A549 (cell line): ENCODE measurements around the gene GATA5. TPM values are rescaled to one million over a fixed set of nuclear protein-coding genes. Genes with fewer than 3 reads are reported as not detected.

Source experiments
- ATAC-seq, 2 experiments: fragments of 200-7000 bp in 1 of 2; fragments of >200 bp in 1 of 2; cut with Nextera tagmentation in 1 of 2; cut with Tn5 transposase in 1 of 2; 3 replicates each; pipeline versions ENCODE4 v1.8.0 to v1.9.1; 2018 to 2020; ENCODE audit warnings: mild to moderate bottlenecking in 1 of 2, moderate library complexity in 1 of 2
- CTCF ChIA-PET: fragments of 300-600 bp; sonication (Branson Sonifier 250); formaldehyde crosslinking; extraction: SDS; loops from one replicate; lab custom pipeline; 2021; ENCODE audit warnings: antibody characterized with exemption, inconsistent platforms; lab: Yijun Ruan, JAX
- POLR2A ChIA-PET: fragments of 350-600 bp; formaldehyde crosslinking; extraction: SDS; loops from one replicate; lab custom pipeline; 2021; ENCODE audit warnings: antibody characterized with exemption, inconsistent platforms; lab: Yijun Ruan, JAX
- DNase-seq, 2 experiments: peaks; one replicate each; pipeline versions ENCODE4 v3.0.0 to v3.0.0-alpha.2; 2011 to 2016; ENCODE audit warnings: low read depth in 1 of 2, low spot score in 1 of 2
- FAIRE-seq: peaks from 2 replicates; lab custom pipeline; 2011; peaks lifted over from hg19 to GRCh38; lab: Jason Lieb, UNC
- H3K27ac ChIP-seq, 2 experiments: fragments of >200 bp; sonication (Bioruptor Twin); formaldehyde crosslinking; 3 replicates each; pipeline ENCODE4 v1.5.1; 2016 to 2017
- H3K4me1 ChIP-seq: fragments of >200 bp; sonication (Bioruptor Twin); formaldehyde crosslinking; 3 replicates; pipeline ENCODE4 v1.6.1; 2016
- H3K4me2 ChIP-seq: fragments of >200 bp; sonication (Bioruptor Twin); formaldehyde crosslinking; 3 replicates; pipeline ENCODE4 v1.6.1; 2016
- H3K4me3 ChIP-seq: fragments of >200 bp; sonication (Bioruptor Twin); formaldehyde crosslinking; 3 replicates; pipeline ENCODE4 v1.5.1; 2016
- H3K9me3 ChIP-seq: fragments of >200 bp; sonication (Bioruptor Twin); formaldehyde crosslinking; 3 replicates; pipeline ENCODE4 v1.6.1; 2016
- ATOH8 ChIP-seq: fragments of 250-450 bp; sonication (Bioruptor Pico); IDR thresholded peaks from 2 replicates; pipeline ENCODE4 v1.5.0; 2020; ENCODE audit warnings: low read depth, mild to moderate bottlenecking, moderate library complexity
- CEBPB ChIP-seq, 2 experiments: fragments of >200 bp in 1 of 2; sonication (Bioruptor Twin) in 1 of 2; formaldehyde crosslinking in 1 of 2; IDR thresholded peaks; 2 replicates each; pipeline ENCODE4 v1.6.1; 2012 to 2016
- CTCF ChIP-seq: fragments of >200 bp; sonication (Bioruptor Twin); formaldehyde crosslinking; IDR thresholded peaks from 3 replicates; pipeline ENCODE4 v1.5.1; 2016
- EHMT2 ChIP-seq: fragments of 200-600 bp; sonication (generic); IDR thresholded peaks from 2 replicates; pipeline ENCODE4 v1.6.1; 2016; ENCODE audit warnings: antibody characterized with exemption, low read depth, mild to moderate bottlenecking, moderate library complexity
- ESRRA ChIP-seq: fragments of 150-350 bp; IDR thresholded peaks from 2 replicates; pipeline ENCODE4 v1.6.1; 2014; ENCODE audit warnings: mild to moderate bottlenecking, low read length, borderline replicate concordance
- GATA3 ChIP-seq: IDR thresholded peaks from 2 replicates; pipeline ENCODE4 v1.6.1; 2012; ENCODE audit warnings: borderline replicate concordance
- HDAC2 ChIP-seq: fragments of 200-600 bp; sonication (generic); IDR thresholded peaks from 2 replicates; pipeline ENCODE4 v1.6.1; 2016
- HES2 ChIP-seq: fragments of >200 bp; sonication (Bioruptor Twin); formaldehyde crosslinking; IDR thresholded peaks from 2 replicates; pipeline ENCODE4 v1.6.1; 2016
- HEYL ChIP-seq: fragments of 250-450 bp; sonication (Bioruptor Pico); IDR thresholded peaks from 2 replicates; pipeline ENCODE4 v1.8.0; 2021; ENCODE audit warnings: mild to moderate bottlenecking, moderate library complexity
- JUNB ChIP-seq: fragments of >200 bp; sonication (Bioruptor Twin); formaldehyde crosslinking; IDR thresholded peaks from 2 replicates; pipeline ENCODE4 v1.6.1; 2016
- KDM5A ChIP-seq: fragments of 200-600 bp; sonication (generic); IDR thresholded peaks from 2 replicates; pipeline ENCODE4 v1.6.1; 2016; ENCODE audit warnings: antibody characterized with exemption, mild to moderate bottlenecking
- MAFK ChIP-seq: fragments of 450-650 bp; IDR thresholded peaks from 2 replicates; pipeline ENCODE4 v1.6.1; 2014; ENCODE audit not compliant: partially characterized antibody
- MAX ChIP-seq: IDR thresholded peaks from 2 replicates; pipeline ENCODE4 v1.6.1; 2012
- MAZ ChIP-seq: fragments of 150-350 bp; IDR thresholded peaks from 2 replicates; pipeline ENCODE4 v1.6.1; 2014; ENCODE audit warnings: antibody characterized with exemption, low read depth, low read length, borderline replicate concordance
- MYC ChIP-seq: IDR thresholded peaks from 2 replicates; pipeline ENCODE4 v1.6.1; 2012; ENCODE audit warnings: mild to moderate bottlenecking, inconsistent platforms, low read length, improper control_type of control experiment, borderline replicate concordance
- NFE2L2 ChIP-seq: fragments of 150-350 bp; conservative IDR thresholded peaks from 2 replicates; pipeline ENCODE4 v1.6.1; 2014; ENCODE audit warnings: low read length
- NPAS2 ChIP-seq: fragments of 250-450 bp; sonication (Bioruptor Pico); IDR thresholded peaks from 2 replicates; pipeline ENCODE4 v1.8.0; 2022; ENCODE audit warnings: mild to moderate bottlenecking, moderate library complexity, borderline replicate concordance
- PBX3 ChIP-seq: IDR thresholded peaks from 2 replicates; pipeline ENCODE4 v1.6.1; 2012
- POLR2AphosphoS2 ChIP-seq: conservative IDR thresholded peaks from 2 replicates; pipeline ENCODE4 v1.6.1; 2012; ENCODE audit warnings: low read length, improper control_type of control experiment, inconsistent platforms
- RNF2 ChIP-seq: fragments of 200-600 bp; sonication (generic); IDR thresholded peaks from 2 replicates; pipeline ENCODE4 v1.6.1; 2016; ENCODE audit warnings: low read depth, mild to moderate bottlenecking, antibody characterized with exemption, moderate library complexity, borderline replicate concordance
- TFCP2L1 ChIP-seq: fragments of 250-450 bp; sonication (Bioruptor Pico); IDR thresholded peaks from 2 replicates; pipeline ENCODE4 v1.5.0; 2021; ENCODE audit warnings: mild to moderate bottlenecking
- TP53 ChIP-seq: fragments of 250-450 bp; sonication (Bioruptor Pico); IDR thresholded peaks from 2 replicates; pipeline ENCODE4 v1.5.0; 2021; ENCODE audit warnings: mild to moderate bottlenecking, moderate library complexity
- USF2 ChIP-seq: fragments of 450-650 bp; IDR thresholded peaks from 2 replicates; pipeline ENCODE4 v1.6.1; 2014; ENCODE audit warnings: antibody characterized with exemption
- ZFP36 ChIP-seq: fragments of 450-650 bp; IDR thresholded peaks from 2 replicates; pipeline ENCODE4 v1.6.1; 2014; ENCODE audit warnings: borderline replicate concordance; ENCODE audit not compliant: partially characterized antibody
- ZNF302 ChIP-seq: fragments of 250-450 bp; sonication (Bioruptor Pico); IDR thresholded peaks from 2 replicates; pipeline ENCODE4 v1.9.0; 2021; ENCODE audit warnings: inconsistent platforms, mild to moderate bottlenecking, moderate library complexity
- ZSCAN20 ChIP-seq: fragments of 250-450 bp; sonication (Bioruptor Pico); IDR thresholded peaks from 2 replicates; pipeline ENCODE4 v1.8.0; 2022; ENCODE audit warnings: mild to moderate bottlenecking, moderate library complexity
- WGBS: methylation state at CpG from one replicate; pipeline ENCODE4 v1.1.6; 2017; ENCODE audit errors: missing lambda C conversion rate; 5-methylcytosine and 5-hydroxymethylcytosine counted together
- polyA plus RNA-seq, 4 experiments: library from polyadenylated mRNA; depleted of rRNA in 3 of 4; stranded (reverse); fragments of >200 nt; fragmentation: RNase III in 1 of 4; extraction: RNeasy Plus Mini Kit Qiagen cat#74134 plus additional on column Dnase treatment in 1 of 4; gene quantifications; 2 replicates in 3 of 4; 3 replicates in 1 of 4; pipeline ENCODE4 v1.2.3, GENCODE V29; 2011 to 2017

GATA5 gene
- polyA plus RNA-seq, 2 of the 4 experiments (the other 2 are of a cell fraction), result 0.21 to 0.72 TPM

GRCh38 chr20:62487561-62488354, 12.0 kb upstream of the GATA5 start:
- TF ChIP-seq JUNB (no peak), ZNF302 (no peak), HDAC2 (no peak)
- H3K4me3 ChIP-seq, result no peak overlapping the region
- H3K9me3 ChIP-seq, result no peaks in the 10 kb centered on the region
- WGBS, result 66% methylated on average over 12 of the region's 14 CpGs
- POLR2A ChIA-PET, result no interaction called here
- ATAC-seq (no peak), FAIRE-seq (no peak), DNase-seq (no peak)
- CTCF ChIA-PET, result interaction anchor here (1.1 to 1.9 kb wide), 4 partner anchors 9 to 129 kb away, joined by 3 to 10 read pairs (median 5); no protein-coding TSS in a partner anchor
- H3K27ac ChIP-seq, result no peak overlapping the region
- H3K4me2 ChIP-seq, result no peak overlapping the region
- peaks cover 14% of the 10 kb centered on the region for H3K4me1 ChIP-seq

GRCh38 chr20:62487118-62487517, 11.3 kb upstream of the GATA5 start:
- H3K4me1 ChIP-seq, result peaks cover 14% of the 10 kb centered on the region
- ATAC-seq, result no peak
- no peak for TF ChIP-seq NPAS2 (CRISPR knock-in tag)
- no peak for TF ChIP-seq CEBPB (IDR thresholded peaks at IDR 0.05)
- TF ChIP-seq RNF2, result no peak
- TF ChIP-seq ZFP36, result no peak
- TF ChIP-seq ESRRA, result no peak
- no peak for TF ChIP-seq TFCP2L1 (CRISPR knock-in tag)
- TF ChIP-seq NFE2L2, result no peak

GRCh38 chr20:62486484-62486883, 10.7 kb upstream of the GATA5 start:
- no peak overlapping the region for H3K27ac ChIP-seq
- POLR2A ChIA-PET, result no interaction called here
- H3K9me3 ChIP-seq, result no peaks in the 10 kb centered on the region
- CTCF ChIA-PET, result interaction anchor here (1.4 to 1.9 kb wide), 3 partner anchors 9 to 16 kb away, joined by 5 to 10 read pairs (median 5); no protein-coding TSS in a partner anchor
- no peak overlapping the region for H3K4me2 ChIP-seq
- ATAC-seq, result no peak
- TF ChIP-seq ZNF302 (no peak), MAZ (no peak), GATA3 (no peak), MYC (no peak), KDM5A (no peak), MAX (no peak), PBX3 (no peak), USF2 (no peak), ZFP36 (no peak), ATOH8 (no peak), HEYL (no peak), NPAS2 (CRISPR knock-in tag) (no peak), ZSCAN20 (CRISPR knock-in tag) (no peak), POLR2AphosphoS2 (no peak), MAFK (no peak), TP53 (CRISPR knock-in tag) (no peak), JUNB (no peak), CTCF (no peak), EHMT2 (no peak), HES2 (no peak)
- no peak for DNase-seq
- 72% methylated on average over 13 of the region's 13 CpGs for WGBS
- H3K4me1 ChIP-seq, result peaks cover 14% of the 10 kb centered on the region
- H3K4me3 ChIP-seq, result no peak overlapping the region
- FAIRE-seq, result no peak

More at GRCh38 chr20:62487118-62487517, 11.3 kb upstream of the GATA5 start:
- H3K9me3 ChIP-seq, result no peaks in the 10 kb centered on the region
- H3K27ac ChIP-seq, result no peak overlapping the region
- no peak for DNase-seq
- no peak for FAIRE-seq
- ChIA-PET POLR2A (no interaction called here), CTCF (interaction anchor here (1.4 to 1.9 kb wide), 3 partner anchors 13 to 129 kb away, joined by 3 to 10 read pairs (median 5); no protein-coding TSS in a partner anchor)
- 81% methylated on average over 12 of the region's 21 CpGs for WGBS
- H3K4me2 ChIP-seq, result no peak overlapping the region
- H3K4me3 ChIP-seq, result no peak overlapping the region
